Measurements from ENCODE around the gene MTG1. TPM values are rescaled to one million over a fixed set of nuclear protein-coding genes. Genes with fewer than 3 reads are reported as not detected.

MTG1 gene, protein sequence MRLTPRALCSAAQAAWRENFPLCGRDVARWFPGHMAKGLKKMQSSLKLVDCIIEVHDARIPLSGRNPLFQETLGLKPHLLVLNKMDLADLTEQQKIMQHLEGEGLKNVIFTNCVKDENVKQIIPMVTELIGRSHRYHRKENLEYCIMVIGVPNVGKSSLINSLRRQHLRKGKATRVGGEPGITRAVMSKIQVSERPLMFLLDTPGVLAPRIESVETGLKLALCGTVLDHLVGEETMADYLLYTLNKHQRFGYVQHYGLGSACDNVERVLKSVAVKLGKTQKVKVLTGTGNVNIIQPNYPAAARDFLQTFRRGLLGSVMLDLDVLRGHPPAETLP
- 10 to 100 TPM; 24.0 to 68.6 (median 45.7) TPM for total RNA-seq
- 100 to 1,000 TPM in 1 of 3 donors, 10 to 100 TPM in 2; 44.1 to 118 (median 88.1) TPM for polyA plus RNA-seq
- long read RNA-seq, donor 1, transcript MTG1-208 (6 exons, 693 nt), result minor isoform, 5 of 42 reads
- long read RNA-seq, donor 1, transcript MTG1-201 (11 exons, 1,560 nt), result major isoform, 16 of 42 reads
- long read RNA-seq, donor 1, partial matches to known transcripts, result 20 of 42 reads
- long read RNA-seq, donor 1, other reads (novel, unspliced or antisense), result 0 of 42 reads
- long read RNA-seq, donor 2, transcript MTG1-201 (11 exons, 1,560 nt), result major isoform, 10 of 15 reads
- long read RNA-seq, donor 2, partial matches to known transcripts, result 0 of 15 reads
- long read RNA-seq, donor 2, other reads (novel, unspliced or antisense), result 0 of 15 reads
- long read RNA-seq, donor 3, transcript MTG1-201 (11 exons, 1,560 nt), result major isoform, 17 of 23 reads
- long read RNA-seq, donor 3, partial matches to known transcripts, result 5 of 23 reads
- long read RNA-seq, donor 3, other reads (novel, unspliced or antisense), result 0 of 23 reads
- long read RNA-seq, donor 4, transcript MTG1-201 (11 exons, 1,560 nt), result major isoform, 43 of 54 reads
- long read RNA-seq, donor 4, transcript MTG1-208 (6 exons, 693 nt), result minor isoform, 7 of 54 reads
- long read RNA-seq, donor 4, partial matches to known transcripts, result 2 of 54 reads
- long read RNA-seq, donor 4, other reads (novel, unspliced or antisense), result 1 of 54 reads
- long read RNA-seq, donor 5, transcript MTG1-208 (6 exons, 693 nt), result minor isoform, 6 of 113 reads
- long read RNA-seq, donor 5, transcript MTG1-203 (10 exons, 2,730 nt), result minor isoform, 10 of 113 reads
- long read RNA-seq, donor 5, transcript MTG1-201 (11 exons, 1,560 nt), result major isoform, 78 of 113 reads
- long read RNA-seq, donor 5, partial matches to known transcripts, result 5 of 113 reads
- long read RNA-seq, donor 5, other reads (novel, unspliced or antisense), result 14 of 113 reads
- long read RNA-seq, donor 6, transcript MTG1-201 (11 exons, 1,560 nt), result major isoform, 18 of 32 reads
- long read RNA-seq, donor 6, transcript MTG1-208 (6 exons, 693 nt), result minor isoform, 5 of 32 reads
- long read RNA-seq, donor 6, partial matches to known transcripts, result 2 of 32 reads
- long read RNA-seq, donor 6, other reads (novel, unspliced or antisense), result 6 of 32 reads
- long read RNA-seq, donor 7, transcript MTG1-201 (11 exons, 1,560 nt), result major isoform, 7 of 11 reads
- long read RNA-seq, donor 7, partial matches to known transcripts, result 0 of 11 reads
- long read RNA-seq, donor 7, other reads (novel, unspliced or antisense), result 0 of 11 reads
- long read RNA-seq, donor 8, transcript MTG1-201 (11 exons, 1,560 nt), result major isoform, 22 of 63 reads
- long read RNA-seq, donor 8, partial matches to known transcripts, result 36 of 63 reads
- long read RNA-seq, donor 8, other reads (novel, unspliced or antisense), result 0 of 63 reads
- long read RNA-seq, donor 9, transcript MTG1-201 (11 exons, 1,560 nt), result major isoform, 6 of 8 reads
- long read RNA-seq, donor 9, partial matches to known transcripts, result 0 of 8 reads
- long read RNA-seq, donor 9, other reads (novel, unspliced or antisense), result 0 of 8 reads
- long read RNA-seq, donor 10, transcript MTG1-201 (11 exons, 1,560 nt), result major isoform, 7 of 33 reads
- long read RNA-seq, donor 10, partial matches to known transcripts, result 26 of 33 reads
- long read RNA-seq, donor 10, other reads (novel, unspliced or antisense), result 0 of 33 reads

DNA sequence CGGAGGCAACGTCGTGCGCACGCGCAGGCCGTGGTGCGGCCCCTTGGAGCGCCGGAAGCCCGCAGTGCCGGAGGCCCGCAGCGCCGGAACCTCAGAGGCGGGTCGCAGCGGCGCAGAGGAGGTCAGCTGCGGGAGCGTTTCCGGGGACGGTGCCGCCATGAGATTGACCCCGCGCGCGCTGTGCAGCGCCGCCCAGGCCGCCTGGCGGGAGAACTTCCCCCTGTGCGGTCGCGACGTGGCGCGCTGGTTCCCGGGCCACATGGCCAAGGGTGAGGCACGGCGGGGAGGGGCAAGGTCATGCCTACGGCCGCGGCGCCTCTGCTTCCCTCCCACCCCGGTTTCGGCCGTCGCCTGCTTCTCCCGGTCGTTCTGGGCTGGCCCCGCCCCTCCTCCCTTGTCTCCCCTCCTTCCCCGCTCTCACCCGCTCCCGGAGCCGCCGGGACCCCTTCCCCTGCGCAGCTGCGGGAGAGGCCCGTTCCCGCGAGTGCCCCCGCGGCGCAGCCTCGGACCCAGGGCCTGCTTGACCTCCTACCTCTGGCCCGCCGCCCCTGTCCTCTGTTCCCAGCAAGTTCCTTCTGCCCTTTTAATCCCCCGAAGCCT, at the start of gene MTG1:
Gene MTG1 (plus strand): TSS at position 94 of the 600 bp plus-strand sequence. CDS start 64 bp downstream, at position 158.
- Histone ChIP-seq H3K9me3 (replicated peaks in 1 of 3) (no peaks in the 10 kb centered on the region), H3K4me1 (replicated peaks in 1 of 2) (peaks cover 6 to 14% of the 10 kb centered on the region in 2 donors), H3K27me3 (no peaks in the 10 kb centered on the region), H3K27ac (peak within 1 kb of the TSS; percentile 8 to 83 (median 65)), H3K4me3 (peak within 1 kb of the TSS; percentile 17 to 94 (median 78)), H3K36me3 (replicated peaks in 1 of 2) (peaks cover 0 to 20% of the 10 kb centered on the region in 2 donors)
- DNase-seq, result peak; percentile 92 to 95 (median 94)
- TF ChIP-seq, protein P1, sequence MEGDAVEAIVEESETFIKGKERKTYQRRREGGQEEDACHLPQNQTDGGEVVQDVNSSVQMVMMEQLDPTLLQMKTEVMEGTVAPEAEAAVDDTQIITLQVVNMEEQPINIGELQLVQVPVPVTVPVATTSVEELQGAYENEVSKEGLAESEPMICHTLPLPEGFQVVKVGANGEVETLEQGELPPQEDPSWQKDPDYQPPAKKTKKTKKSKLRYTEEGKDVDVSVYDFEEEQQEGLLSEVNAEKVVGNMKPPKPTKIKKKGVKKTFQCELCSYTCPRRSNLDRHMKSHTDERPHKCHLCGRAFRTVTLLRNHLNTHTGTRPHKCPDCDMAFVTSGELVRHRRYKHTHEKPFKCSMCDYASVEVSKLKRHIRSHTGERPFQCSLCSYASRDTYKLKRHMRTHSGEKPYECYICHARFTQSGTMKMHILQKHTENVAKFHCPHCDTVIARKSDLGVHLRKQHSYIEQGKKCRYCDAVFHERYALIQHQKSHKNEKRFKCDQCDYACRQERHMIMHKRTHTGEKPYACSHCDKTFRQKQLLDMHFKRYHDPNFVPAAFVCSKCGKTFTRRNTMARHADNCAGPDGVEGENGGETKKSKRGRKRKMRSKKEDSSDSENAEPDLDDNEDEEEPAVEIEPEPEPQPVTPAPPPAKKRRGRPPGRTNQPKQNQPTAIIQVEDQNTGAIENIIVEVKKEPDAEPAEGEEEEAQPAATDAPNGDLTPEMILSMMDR (IDR thresholded peaks at IDR 0.05), result peak in 4 of 6 experiments; percentile 20 to 45 (median 24)
- peak; percentile 59 to 80 for TF ChIP-seq POLR2A (IDR thresholded peaks at IDR 0.05)
- intact Hi-C loops (cut with DNase I), result no loop called here
- WGBS, 4 donors, result 0 to 1% (median 0%) methylated on average over 8 to 69 of the region's 69 CpGs

DNA sequence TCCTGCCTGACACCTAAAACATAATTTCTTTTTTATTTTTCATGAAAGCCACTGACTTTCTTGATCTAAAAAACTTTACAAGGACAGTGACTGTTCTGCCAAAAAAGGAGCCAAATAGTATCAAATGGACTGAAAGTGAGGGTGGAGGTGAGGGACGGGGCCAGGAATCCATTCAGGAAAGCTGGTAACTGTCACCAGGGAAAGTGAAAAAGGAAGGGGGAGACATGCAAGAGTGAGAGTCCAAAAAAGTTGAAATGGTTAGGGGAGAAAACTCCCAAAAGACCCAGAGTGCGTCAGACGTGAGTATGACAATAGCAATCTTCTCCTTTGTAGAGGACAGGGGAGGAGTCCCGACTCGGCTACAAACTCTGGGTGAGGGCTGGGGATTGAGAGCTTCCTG, 49.7 kb upstream of the MTG1 start:
- H3K27me3 ChIP-seq, result peaks cover 18% of the 10 kb centered on the region

DNA sequence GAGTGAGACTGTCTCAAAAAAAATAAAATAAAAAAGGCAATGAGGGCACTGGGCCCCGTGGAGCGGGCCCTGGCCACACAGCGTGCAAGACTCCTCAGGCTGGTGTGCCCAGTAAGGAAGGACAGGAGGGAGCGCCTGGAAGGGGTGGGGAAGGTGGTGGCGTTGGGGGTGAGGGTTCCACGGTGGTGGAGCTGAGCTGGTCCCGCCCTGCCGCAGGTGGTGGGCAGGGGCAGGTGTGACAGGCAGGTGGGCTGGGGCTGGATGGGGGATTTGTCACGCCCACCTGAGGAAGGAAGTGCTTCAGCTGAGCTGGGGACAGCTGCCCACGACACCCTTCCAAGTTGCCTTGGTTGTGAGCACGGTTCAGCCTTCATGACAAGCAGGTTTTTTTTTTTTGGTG, 47.5 kb upstream of the MTG1 start:
- Histone ChIP-seq H3K4me3 (no peak overlapping the region), H3K27me3 (peaks cover 18% of the 10 kb centered on the region), H3K9me3 (replicated peaks in 1 of 3) (no peaks in the 10 kb centered on the region), H3K27ac (no peak overlapping the region), H3K36me3 (replicated peaks in 1 of 2) (no peaks in the 10 kb centered on the region), H3K4me1 (replicated peaks in 1 of 2) (no peaks in the 10 kb centered on the region)
- no peak for TF ChIP-seq POLR2A (IDR thresholded peaks at IDR 0.05)
- TF ChIP-seq, protein P1 (IDR thresholded peaks at IDR 0.05), result no peak
- intact Hi-C loops (cut with DNase I), result no loop called here
- DNase-seq, result no peak
- 58 to 68% (median 63%) methylated on average over 9 to 11 of the region's 11 CpGs for WGBS, 4 donors

More for the DNA sequence above, 49.7 kb upstream of the MTG1 start:
- Histone ChIP-seq H3K4me1 (replicated peaks in 1 of 2) (no peaks in the 10 kb centered on the region), H3K36me3 (replicated peaks in 1 of 2) (no peaks in the 10 kb centered on the region), H3K9me3 (replicated peaks in 1 of 3) (no peaks in the 10 kb centered on the region), H3K4me3 (no peak overlapping the region), H3K27ac (no peak overlapping the region)
- WGBS, 4 donors, result 59 to 64% (median 62%) methylated on average over 5 of the region's 5 CpGs
- intact Hi-C loops (cut with DNase I), result no loop called here
- DNase-seq, result no peak
- TF ChIP-seq, protein P1 (IDR thresholded peaks at IDR 0.05), result no peak
- TF ChIP-seq POLR2A (IDR thresholded peaks at IDR 0.05), result no peak

Data from adrenal gland (tissue), 19 donors.